GM19239 (cell line): Measurements from ENCODE around the gene AGAP1.

Experiments
- DNase-seq: peaks from one replicate; pipeline ENCODE4 v3.0.0; 2011; ENCODE audit warnings: low spot score; ENCODE audit not compliant: insufficient read length
- FAIRE-seq: peaks from 2 replicates; lab custom pipeline; 2011; peaks lifted over from hg19 to GRCh38; lab: Jason Lieb, UNC

The AGAP1 gene

GRCh38 chr2:235806986-235807750 lies 313.3 kb downstream of the AGAP1 start:
- no peak for FAIRE-seq
- no peak for DNase-seq

GRCh38 chr2:235808366-235808765 lies 314.5 kb downstream of the AGAP1 start:
- FAIRE-seq (no peak), DNase-seq (no peak)

- no peak for FAIRE-seq
- DNase-seq, result no peak
Observed at GRCh38 chr2:235810252-235810651, 316.4 kb downstream of the AGAP1 start.

GRCh38 chr2:235810846-235811245 lies 317.0 kb downstream of the AGAP1 start:
- FAIRE-seq (no peak), DNase-seq (no peak)

- FAIRE-seq, result no peak
- DNase-seq, result no peak
Observed at GRCh38 chr2:235811446-235812184, 317.8 kb downstream of the AGAP1 start.

- no peak for FAIRE-seq
- no peak for DNase-seq
Observed at GRCh38 chr2:235812185-235812665, 318.4 kb downstream of the AGAP1 start.

- DNase-seq (no peak), FAIRE-seq (no peak)
Observed at GRCh38 chr2:235813398-235813797, 319.6 kb downstream of the AGAP1 start.

GRCh38 chr2:235820571-235820970 lies 326.7 kb downstream of the AGAP1 start:
- no peak for DNase-seq
- no peak for FAIRE-seq

- no peak for FAIRE-seq
- DNase-seq, result no peak
Observed at GRCh38 chr2:235824331-235824730, 330.5 kb downstream of the AGAP1 start.

- FAIRE-seq (no peak), DNase-seq (no peak)
Observed at GRCh38 chr2:235825946-235826345, 332.1 kb downstream of the AGAP1 start.

GRCh38 chr2:235826826-235827225 lies 333.0 kb downstream of the AGAP1 start:
- FAIRE-seq, result no peak
- DNase-seq, result no peak

GRCh38 chr2:235827585-235827992 lies 333.7 kb downstream of the AGAP1 start:
- FAIRE-seq (no peak), DNase-seq (no peak)

- DNase-seq (no peak), FAIRE-seq (no peak)
Observed at GRCh38 chr2:235829726-235830125, 335.9 kb downstream of the AGAP1 start.

GRCh38 chr2:235831755-235832154 lies 337.9 kb downstream of the AGAP1 start:
- no peak for FAIRE-seq
- DNase-seq, result no peak

- FAIRE-seq (no peak), DNase-seq (no peak)
Observed at GRCh38 chr2:235832941-235833340, 339.1 kb downstream of the AGAP1 start.

GRCh38 chr2:235833971-235834620 lies 340.3 kb downstream of the AGAP1 start:
- no peak for DNase-seq
- FAIRE-seq, result no peak

GRCh38 chr2:235834781-235835180 lies 340.9 kb downstream of the AGAP1 start:
- no peak for FAIRE-seq
- no peak for DNase-seq

GRCh38 chr2:235835810-235836209 lies 342.0 kb downstream of the AGAP1 start:
- FAIRE-seq (no peak), DNase-seq (no peak)

- DNase-seq (no peak), FAIRE-seq (no peak)
Observed at GRCh38 chr2:235836491-235836911, 342.7 kb downstream of the AGAP1 start.

GRCh38 chr2:235839226-235839625 lies 345.4 kb downstream of the AGAP1 start:
- DNase-seq (no peak), FAIRE-seq (no peak)

GRCh38 chr2:235839974-235840373 lies 346.1 kb downstream of the AGAP1 start:
- DNase-seq (no peak), FAIRE-seq (no peak)
